Endothelial cell (in vitro differentiated cells): ENCODE data around the gene CDC42EP3. TPM values are rescaled to one million over a fixed set of nuclear protein-coding genes. Genes with fewer than 3 reads are reported as not detected.

Experiments
- DNase-seq: peaks from one replicate; pipeline ENCODE4 v3.0.0; 2021; ENCODE audit warnings: low spot score
- H3K27ac Mint-ChIP-seq: one replicate; pipeline ENCODE4 v1.8.0; 2021; ENCODE audit warnings: mixed read lengths, inconsistent platforms; ENCODE audit not compliant: unreplicated experiment
- H3K27me3 Mint-ChIP-seq: one replicate; pipeline ENCODE4 v1.8.0; 2021; ENCODE audit warnings: mild to moderate bottlenecking, moderate library complexity, mixed read lengths, inconsistent platforms; ENCODE audit not compliant: unreplicated experiment
- H3K36me3 Mint-ChIP-seq: one replicate; pipeline ENCODE4 v1.8.0; 2021; ENCODE audit warnings: mild to moderate bottlenecking, low read depth, mixed read lengths, inconsistent platforms; ENCODE audit not compliant: unreplicated experiment
- H3K4me1 Mint-ChIP-seq: one replicate; pipeline ENCODE4 v1.8.0; 2021; ENCODE audit warnings: mild to moderate bottlenecking, mixed read lengths, inconsistent platforms; ENCODE audit not compliant: unreplicated experiment
- H3K4me3 Mint-ChIP-seq: one replicate; pipeline ENCODE4 v1.8.0; 2021; ENCODE audit warnings: mild to moderate bottlenecking, mixed read lengths, inconsistent platforms; ENCODE audit not compliant: unreplicated experiment
- H3K9me3 Mint-ChIP-seq: one replicate; pipeline ENCODE4 v1.8.0; 2021; ENCODE audit warnings: mixed read lengths, inconsistent platforms; ENCODE audit not compliant: unreplicated experiment
- total RNA-seq: library from RNA; stranded (reverse); fragmentation: NEBNext Ultra II Directional; extraction: Animal tissue kit (Norgen Biotek cat#: 25700); gene quantifications from one replicate; pipeline ENCODE4 v1.2.1, GENCODE V29; 2021; ENCODE audit not compliant: unreplicated experiment
- TF ChIP-seq, protein P1 (sequence below): fragments of 200-600 bp; sonication (generic); IDR thresholded peaks from one replicate; pipeline ENCODE4 v1.5.0; 2021; ENCODE audit warnings: antibody characterized with exemption; ENCODE audit not compliant: unreplicated experiment

The CDC42EP3 gene
- total RNA-seq, 1 donor from 2014 or later, result 53.1 TPM

DNA sequence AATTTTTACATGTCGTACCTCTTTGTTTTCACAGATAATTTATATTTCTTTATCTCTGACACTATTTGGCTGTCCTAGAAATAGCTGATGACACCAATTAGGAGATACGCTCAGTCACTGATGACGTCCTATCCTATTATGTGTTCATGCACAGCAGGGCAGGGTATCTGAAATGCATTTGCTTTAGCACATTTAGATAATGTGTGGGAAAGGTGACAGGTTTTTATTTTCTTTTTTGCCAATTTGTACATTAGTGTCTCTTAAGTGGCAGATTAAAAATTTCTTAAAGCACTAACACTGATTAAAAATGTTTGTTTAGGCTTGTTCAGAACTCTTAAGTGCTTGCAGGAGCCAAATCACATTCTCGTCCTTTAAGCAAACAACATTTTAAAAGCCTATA lies 39.7 kb downstream of the CDC42EP3 start:
- Mint-ChIP-seq H3K36me3 (no peaks in the 10 kb centered on the region), H3K4me3 (no peak overlapping the region)

DNA sequence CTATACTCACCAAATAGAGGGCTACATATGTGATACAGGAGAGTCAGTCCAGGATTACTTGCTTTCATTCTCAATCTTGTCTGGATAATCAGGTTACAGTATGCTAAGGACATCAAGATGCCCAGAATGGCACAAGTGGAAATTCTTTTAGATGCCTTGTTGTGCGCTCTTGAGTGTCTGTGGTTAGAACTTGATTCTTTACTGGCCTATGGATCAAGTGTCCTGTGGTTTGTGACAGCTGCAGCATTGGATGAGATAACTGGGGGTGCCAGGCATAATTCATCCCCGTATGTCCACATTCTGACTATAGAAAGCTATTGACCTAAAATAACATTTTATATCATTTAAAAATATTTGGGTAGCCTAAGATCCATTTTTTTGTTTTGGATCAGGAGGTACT lies 40.1 kb downstream of the CDC42EP3 start:
- Mint-ChIP-seq H3K27me3 (peaks cover 3% of the 10 kb centered on the region), H3K4me3 (no peak overlapping the region), H3K9me3 (no peaks in the 10 kb centered on the region), H3K36me3 (no peaks in the 10 kb centered on the region), H3K27ac (no peak overlapping the region), H3K4me1 (peaks cover 19% of the 10 kb centered on the region)
- no peak for DNase-seq
- TF ChIP-seq, protein P1, sequence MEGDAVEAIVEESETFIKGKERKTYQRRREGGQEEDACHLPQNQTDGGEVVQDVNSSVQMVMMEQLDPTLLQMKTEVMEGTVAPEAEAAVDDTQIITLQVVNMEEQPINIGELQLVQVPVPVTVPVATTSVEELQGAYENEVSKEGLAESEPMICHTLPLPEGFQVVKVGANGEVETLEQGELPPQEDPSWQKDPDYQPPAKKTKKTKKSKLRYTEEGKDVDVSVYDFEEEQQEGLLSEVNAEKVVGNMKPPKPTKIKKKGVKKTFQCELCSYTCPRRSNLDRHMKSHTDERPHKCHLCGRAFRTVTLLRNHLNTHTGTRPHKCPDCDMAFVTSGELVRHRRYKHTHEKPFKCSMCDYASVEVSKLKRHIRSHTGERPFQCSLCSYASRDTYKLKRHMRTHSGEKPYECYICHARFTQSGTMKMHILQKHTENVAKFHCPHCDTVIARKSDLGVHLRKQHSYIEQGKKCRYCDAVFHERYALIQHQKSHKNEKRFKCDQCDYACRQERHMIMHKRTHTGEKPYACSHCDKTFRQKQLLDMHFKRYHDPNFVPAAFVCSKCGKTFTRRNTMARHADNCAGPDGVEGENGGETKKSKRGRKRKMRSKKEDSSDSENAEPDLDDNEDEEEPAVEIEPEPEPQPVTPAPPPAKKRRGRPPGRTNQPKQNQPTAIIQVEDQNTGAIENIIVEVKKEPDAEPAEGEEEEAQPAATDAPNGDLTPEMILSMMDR, result no peak

More for the DNA sequence above, 39.7 kb downstream of the CDC42EP3 start:
- Mint-ChIP-seq H3K27me3 (peaks cover 3% of the 10 kb centered on the region), H3K4me1 (peaks cover 18% of the 10 kb centered on the region), H3K27ac (no peak overlapping the region), H3K9me3 (no peaks in the 10 kb centered on the region)
- TF ChIP-seq, protein P1, result no peak
- no peak for DNase-seq

DNA sequence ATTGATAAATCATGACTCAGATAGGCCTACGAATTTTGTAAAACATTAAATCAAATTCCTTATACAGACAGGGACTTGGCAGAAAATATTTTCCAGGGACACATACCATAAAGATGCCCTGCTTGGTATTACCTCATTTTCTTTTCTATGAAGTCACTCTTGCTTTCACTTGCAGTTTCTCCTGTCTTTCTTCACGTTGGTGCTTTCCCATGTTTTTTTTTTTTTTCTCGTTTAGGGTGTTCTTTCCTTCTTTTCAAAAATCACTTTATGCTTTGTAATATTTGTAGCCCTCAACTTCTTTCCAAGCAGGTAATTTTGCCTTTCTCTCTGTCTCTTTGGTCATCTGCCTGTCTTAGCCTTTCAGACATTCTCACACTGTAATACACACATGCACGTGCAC lies 40.7 kb downstream of the CDC42EP3 start:
- Mint-ChIP-seq H3K4me3 (no peak overlapping the region), H3K9me3 (no peaks in the 10 kb centered on the region), H3K27me3 (peaks cover 3% of the 10 kb centered on the region), H3K27ac (no peak overlapping the region), H3K4me1 (peaks cover 19% of the 10 kb centered on the region), H3K36me3 (no peaks in the 10 kb centered on the region)
- TF ChIP-seq, protein P1, result no peak
- no peak for DNase-seq

DNA sequence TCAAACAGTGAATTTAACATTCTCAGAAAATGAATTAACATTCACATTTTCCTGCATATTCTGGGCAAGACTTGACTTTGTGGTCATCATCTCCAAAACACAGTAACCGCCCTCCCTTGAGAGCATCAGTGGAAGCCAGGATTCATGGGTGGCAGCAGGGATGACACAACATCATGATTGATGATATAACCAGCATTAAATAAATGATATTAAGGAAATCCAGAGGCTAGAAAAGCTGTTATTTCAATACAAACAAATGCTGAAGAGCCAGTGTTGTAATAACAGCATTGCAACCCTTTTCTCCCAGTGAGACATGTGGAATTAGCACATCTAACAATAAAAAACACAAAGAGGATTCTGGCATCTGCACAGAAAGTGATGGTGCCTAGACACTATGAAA lies 41.1 kb downstream of the CDC42EP3 start:
- peaks cover 19% of the 10 kb centered on the region for H3K4me1 Mint-ChIP-seq
- TF ChIP-seq, protein P1, result no peak
- DNase-seq, result no peak
- H3K27ac Mint-ChIP-seq, result no peak overlapping the region
- no peak overlapping the region for H3K4me3 Mint-ChIP-seq
- peaks cover 3% of the 10 kb centered on the region for H3K27me3 Mint-ChIP-seq
- H3K9me3 Mint-ChIP-seq, result no peaks in the 10 kb centered on the region
- no peaks in the 10 kb centered on the region for H3K36me3 Mint-ChIP-seq

DNA sequence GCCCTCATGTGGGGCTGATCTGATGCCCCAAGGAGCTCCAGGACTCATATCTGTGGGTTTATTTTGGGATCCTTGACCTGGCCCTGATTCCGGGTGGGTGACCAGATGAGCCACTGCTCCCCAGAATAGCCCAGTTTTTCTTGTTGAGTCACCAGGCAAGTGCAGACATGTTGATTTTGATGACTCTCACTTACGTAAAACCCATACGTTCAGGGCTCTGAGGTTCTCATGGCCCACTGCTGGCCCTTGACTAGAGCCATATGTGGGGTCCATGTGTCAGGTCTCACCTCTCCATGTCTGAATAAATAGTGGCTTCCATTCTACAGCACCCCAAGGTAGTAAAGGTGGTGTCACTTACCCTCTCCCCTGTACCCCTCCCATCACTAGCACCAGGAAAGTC lies 41.9 kb downstream of the CDC42EP3 start:
- no peak overlapping the region for H3K4me3 Mint-ChIP-seq

More for the DNA sequence above, 41.9 kb downstream of the CDC42EP3 start:
- H3K27me3 Mint-ChIP-seq, result no peaks in the 10 kb centered on the region
- DNase-seq, result no peak
- H3K36me3 Mint-ChIP-seq, result no peaks in the 10 kb centered on the region
- no peaks in the 10 kb centered on the region for H3K9me3 Mint-ChIP-seq
- no peak overlapping the region for H3K27ac Mint-ChIP-seq
- peaks cover 19% of the 10 kb centered on the region for H3K4me1 Mint-ChIP-seq
- TF ChIP-seq, protein P1, result no peak
